GM23248 (cell line): Measurements from ENCODE around the gene DPM1.

ENCODE experiments used
- EZH2 ChIP-seq: fragments of 200-600 bp; sonication (generic); IDR thresholded peaks from 2 replicates; pipeline ENCODE4 v1.6.1; 2018; ENCODE audit warnings: antibody characterized with exemption, mild to moderate bottlenecking; ENCODE audit not compliant: insufficient read depth, poor library complexity, severe bottlenecking
- EZH2phosphoT487 ChIP-seq: fragments of 200-600 bp; sonication (generic); IDR thresholded peaks from 2 replicates; pipeline ENCODE4 v1.6.1; 2018; ENCODE audit warnings: antibody characterized with exemption, moderate library complexity, mild to moderate bottlenecking, low read depth; ENCODE audit not compliant: insufficient read depth

DNA sequence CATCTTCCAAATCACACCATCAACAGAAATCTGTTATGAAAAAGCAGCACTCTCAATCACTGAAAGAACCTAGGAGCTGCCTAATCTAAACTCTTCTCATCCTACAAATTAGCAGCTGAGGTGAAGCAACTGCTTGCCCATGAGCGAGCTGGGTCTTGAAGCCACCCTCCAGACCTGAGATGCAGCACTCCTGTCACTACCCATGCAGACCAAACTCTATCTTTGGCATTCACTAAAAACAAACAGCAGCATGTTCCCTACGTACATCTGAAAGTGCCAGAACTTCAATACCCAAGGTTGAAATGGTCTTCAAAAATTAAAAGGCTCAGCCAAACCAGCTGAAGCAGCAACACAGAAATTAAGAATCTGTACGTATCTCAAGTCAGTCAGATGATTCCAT, 41.4 kb downstream of the DPM1 start:
- TF ChIP-seq EZH2 (no peak), EZH2phosphoT487 (no peak)
